Measurements from ENCODE around the gene KYNU.

KYNU gene

DNA sequence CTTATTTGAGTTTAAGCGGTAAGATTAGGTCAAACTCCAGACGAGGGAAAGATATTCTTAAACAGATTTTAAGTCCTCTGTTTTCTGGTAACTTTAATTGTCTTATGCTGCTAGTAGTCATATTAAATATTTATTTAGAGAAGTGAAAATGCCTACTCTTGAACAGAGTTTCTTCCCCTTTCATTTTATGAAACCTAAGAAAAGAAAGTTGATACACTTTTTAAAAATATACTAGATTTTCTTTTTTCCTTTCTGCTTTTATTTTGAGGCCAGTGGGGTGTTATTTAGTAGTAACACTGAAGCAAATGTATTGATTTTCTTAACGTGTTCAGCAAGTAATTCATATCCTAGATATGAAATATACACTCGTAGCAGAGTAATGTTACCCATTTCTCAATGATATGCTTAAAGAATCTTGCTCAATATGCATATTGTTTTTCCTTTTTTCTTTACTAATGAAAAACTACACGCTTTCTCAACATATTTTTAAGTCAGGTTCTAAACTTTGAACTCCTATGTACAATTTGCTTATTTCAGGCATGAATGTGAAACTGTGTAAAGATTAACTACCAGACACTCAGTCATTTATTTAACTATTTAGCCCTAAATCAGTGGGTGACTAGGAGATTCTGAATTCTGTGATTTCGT, 691 bp downstream of the KYNU start:
- Histone ChIP-seq H3K4me1 (ENCODE audit: insufficient read depth, low read length, severe bottlenecking) (no peaks in the 10 kb centered on the region), H3K9me3 (ENCODE audit: low read length) (no peaks in the 10 kb centered on the region), H3F3A (ENCODE audit: insufficient read depth, low read length) (no peaks in the 10 kb centered on the region), H3K4me2 (ENCODE audit: low read length) (no peak overlapping the region), H3K27me3 (ENCODE audit: insufficient read depth, low read length) (no peaks in the 10 kb centered on the region), H2AFZ (ENCODE audit: low read length) (no peak overlapping the region), H3K9me2 (ENCODE audit: low read depth, low read length) (no peaks in the 10 kb centered on the region), H3K4me3 (ENCODE audit: low read depth, low read length, poor library complexity, severe bottlenecking) (no peak overlapping the region), H3K9ac (ENCODE audit: low read length) (no peak overlapping the region), H3K79me2 (ENCODE audit: insufficient read depth, low read length) (no peaks in the 10 kb centered on the region), H4K20me1 (ENCODE audit: insufficient read depth, low read length) (no peaks in the 10 kb centered on the region), H3K27ac (ENCODE audit: low read depth, low read length, poor library complexity, severe bottlenecking) (no peak overlapping the region), H3K36me3 (ENCODE audit: insufficient read depth, low read length) (no peaks in the 10 kb centered on the region)
- TF ChIP-seq, protein P1, sequence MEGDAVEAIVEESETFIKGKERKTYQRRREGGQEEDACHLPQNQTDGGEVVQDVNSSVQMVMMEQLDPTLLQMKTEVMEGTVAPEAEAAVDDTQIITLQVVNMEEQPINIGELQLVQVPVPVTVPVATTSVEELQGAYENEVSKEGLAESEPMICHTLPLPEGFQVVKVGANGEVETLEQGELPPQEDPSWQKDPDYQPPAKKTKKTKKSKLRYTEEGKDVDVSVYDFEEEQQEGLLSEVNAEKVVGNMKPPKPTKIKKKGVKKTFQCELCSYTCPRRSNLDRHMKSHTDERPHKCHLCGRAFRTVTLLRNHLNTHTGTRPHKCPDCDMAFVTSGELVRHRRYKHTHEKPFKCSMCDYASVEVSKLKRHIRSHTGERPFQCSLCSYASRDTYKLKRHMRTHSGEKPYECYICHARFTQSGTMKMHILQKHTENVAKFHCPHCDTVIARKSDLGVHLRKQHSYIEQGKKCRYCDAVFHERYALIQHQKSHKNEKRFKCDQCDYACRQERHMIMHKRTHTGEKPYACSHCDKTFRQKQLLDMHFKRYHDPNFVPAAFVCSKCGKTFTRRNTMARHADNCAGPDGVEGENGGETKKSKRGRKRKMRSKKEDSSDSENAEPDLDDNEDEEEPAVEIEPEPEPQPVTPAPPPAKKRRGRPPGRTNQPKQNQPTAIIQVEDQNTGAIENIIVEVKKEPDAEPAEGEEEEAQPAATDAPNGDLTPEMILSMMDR (IDR thresholded peaks at IDR 0.05; ENCODE audit: low read length): no peak
- no peak for TF ChIP-seq EZH2 (IDR thresholded peaks at IDR 0.05; ENCODE audit: borderline replicate concordance, low read length)

DNA sequence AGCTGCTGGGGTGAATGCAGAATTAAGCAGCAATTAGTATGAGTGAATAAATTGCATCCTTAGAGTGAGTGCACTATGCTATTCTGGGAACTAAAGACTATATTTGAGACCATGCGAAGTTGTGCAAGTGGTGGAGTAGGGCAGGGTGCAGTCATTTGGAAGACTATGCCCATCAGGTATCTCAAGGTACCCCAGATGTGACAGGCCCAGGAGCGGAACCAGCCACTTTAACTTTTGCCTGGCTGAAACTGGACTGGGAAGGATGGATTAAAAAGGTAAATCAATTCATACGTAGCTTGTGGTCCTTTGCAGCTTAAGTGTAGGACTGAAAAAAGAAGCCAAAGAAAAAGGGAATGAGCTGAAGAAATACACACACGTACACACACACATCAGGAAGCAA, 1.7 kb downstream of the KYNU start:
- Histone ChIP-seq H3K27me3 (ENCODE audit: insufficient read depth, low read length) (no peaks in the 10 kb centered on the region), H3K36me3 (ENCODE audit: insufficient read depth, low read length) (no peaks in the 10 kb centered on the region), H3K9me3 (ENCODE audit: low read length) (no peaks in the 10 kb centered on the region), H3K9ac (ENCODE audit: low read length) (no peak overlapping the region), H3K4me1 (ENCODE audit: insufficient read depth, low read length, severe bottlenecking) (no peaks in the 10 kb centered on the region), H4K20me1 (ENCODE audit: insufficient read depth, low read length) (no peaks in the 10 kb centered on the region), H2AFZ (ENCODE audit: low read length) (no peak overlapping the region), H3K9me2 (ENCODE audit: low read depth, low read length) (no peaks in the 10 kb centered on the region), H3F3A (ENCODE audit: insufficient read depth, low read length) (no peaks in the 10 kb centered on the region), H3K27ac (ENCODE audit: low read depth, low read length, poor library complexity, severe bottlenecking) (no peak overlapping the region), H3K4me2 (ENCODE audit: low read length) (no peak overlapping the region), H3K79me2 (ENCODE audit: insufficient read depth, low read length) (no peaks in the 10 kb centered on the region), H3K4me3 (ENCODE audit: low read depth, low read length, poor library complexity, severe bottlenecking) (no peak overlapping the region)
- TF ChIP-seq, protein P1 (IDR thresholded peaks at IDR 0.05; ENCODE audit: low read length): no peak
- no peak for TF ChIP-seq EZH2 (IDR thresholded peaks at IDR 0.05; ENCODE audit: borderline replicate concordance, low read length)

DNA sequence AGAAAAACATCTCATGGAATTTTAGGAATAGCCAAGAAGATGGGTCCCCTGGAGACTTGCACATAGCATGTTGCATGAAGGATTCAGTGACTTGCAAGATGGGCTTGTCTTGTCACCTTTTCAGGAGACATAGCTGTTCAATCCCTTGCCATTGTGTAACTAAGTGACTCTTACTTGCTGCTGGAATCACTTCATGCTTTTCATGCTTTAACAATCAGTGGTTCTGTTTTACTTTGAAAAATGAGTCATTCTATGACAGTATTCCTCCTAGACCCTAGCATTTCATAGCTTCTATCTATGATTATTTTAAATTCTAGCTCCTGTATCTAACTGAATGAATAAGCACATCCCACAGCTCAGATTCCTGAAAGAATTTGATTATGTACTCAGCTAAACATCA, 2.8 kb downstream of the KYNU start:
- no peaks in the 10 kb centered on the region for H3K36me3 ChIP-seq (ENCODE audit: insufficient read depth, low read length)
- no peak overlapping the region for H3K9ac ChIP-seq (ENCODE audit: low read length)
- no peak overlapping the region for H3K27ac ChIP-seq (ENCODE audit: low read depth, low read length, poor library complexity, severe bottlenecking)

More for the DNA sequence above, 2.8 kb downstream of the KYNU start:
- Histone ChIP-seq H3K9me3 (ENCODE audit: low read length) (no peaks in the 10 kb centered on the region), H4K20me1 (ENCODE audit: insufficient read depth, low read length) (no peaks in the 10 kb centered on the region), H3K27me3 (ENCODE audit: insufficient read depth, low read length) (no peaks in the 10 kb centered on the region), H3F3A (ENCODE audit: insufficient read depth, low read length) (no peaks in the 10 kb centered on the region), H3K9me2 (ENCODE audit: low read depth, low read length) (no peaks in the 10 kb centered on the region), H3K4me1 (ENCODE audit: insufficient read depth, low read length, severe bottlenecking) (no peaks in the 10 kb centered on the region), H2AFZ (ENCODE audit: low read length) (no peak overlapping the region), H3K79me2 (ENCODE audit: insufficient read depth, low read length) (no peaks in the 10 kb centered on the region), H3K4me2 (ENCODE audit: low read length) (no peak overlapping the region), H3K4me3 (ENCODE audit: low read depth, low read length, poor library complexity, severe bottlenecking) (no peak overlapping the region)
- TF ChIP-seq, protein P1 (IDR thresholded peaks at IDR 0.05; ENCODE audit: low read length): no peak
- no peak for TF ChIP-seq EZH2 (IDR thresholded peaks at IDR 0.05; ENCODE audit: borderline replicate concordance, low read length)
